Kidney (tissue), 14 donors: ENCODE data around the gene HYDIN. TPM values are rescaled to one million over a fixed set of nuclear protein-coding genes. Genes with fewer than 3 reads are reported as not detected.

Experiments
- DNase-seq, 5 donors: peaks; one replicate each; pipeline ENCODE4 v3.0.0-alpha.2; 2013 to 2020
- FAIRE-seq: peaks from 2 replicates; lab custom pipeline; 2012; peaks lifted over from hg19 to GRCh38; lab: Jason Lieb, UNC
- H3K27ac ChIP-seq, 2 donors: one replicate each; pipeline ENCODE4 v1.7.0; 2013; ENCODE audit warnings: low read depth in 2 of 2, low read length in 2 of 2, inconsistent platforms in 1 of 2
- H3K27me3 ChIP-seq: one replicate; pipeline ENCODE4 v1.7.1; 2013; ENCODE audit warnings: low read length, inconsistent platforms; ENCODE audit not compliant: control insufficient read depth, insufficient read depth
- H3K36me3 ChIP-seq, 3 donors: one replicate each; pipeline versions ENCODE4 v1.7.0 to v1.7.1; 2013; ENCODE audit warnings: low read length in 3 of 3, control low read depth in 1 of 3, inconsistent platforms in 1 of 3; ENCODE audit not compliant: insufficient read depth in 3 of 3, control insufficient read depth in 2 of 3
- H3K4me1 ChIP-seq, 3 donors: one replicate each; pipeline versions ENCODE4 v1.7.0 to v1.7.1; 2013; ENCODE audit warnings: low read length in 3 of 3, inconsistent platforms in 1 of 3, low read depth in 1 of 3; ENCODE audit not compliant: control insufficient read depth in 2 of 3, insufficient read depth in 2 of 3
- H3K4me3 ChIP-seq, 3 donors: one replicate each; pipeline versions ENCODE4 v1.7.0 to v1.8.1; 2013; ENCODE audit warnings: low read length in 3 of 3, control low read depth in 1 of 3, inconsistent platforms in 1 of 3
- H3K9ac ChIP-seq, 3 donors: one replicate each; pipeline versions ENCODE4 v1.7.0 to v1.7.1; 2013; ENCODE audit warnings: low read length in 3 of 3, control low read depth in 1 of 3, inconsistent platforms in 1 of 3
- H3K9me3 ChIP-seq, 3 donors: one replicate each; pipeline versions ENCODE4 v1.7.0 to v1.7.1; 2013; ENCODE audit warnings: low read length in 3 of 3, control low read depth in 1 of 3, inconsistent platforms in 1 of 3; ENCODE audit not compliant: control insufficient read depth in 2 of 3, insufficient read depth in 1 of 3
- CTCF ChIP-seq: IDR thresholded peaks from 3 replicates; pipeline ENCODE4 v1.5.1; 2012; ENCODE audit warnings: mild to moderate bottlenecking, moderate library complexity, borderline replicate concordance; ENCODE audit not compliant: insufficient read depth; ENCODE audit errors: extremely low read depth
- intact Hi-C: fragments of 100-400 bp; cut with DNase I; formaldehyde crosslinking; loops from one replicate; pipeline ENCODE4 v1.11.1; 2022
- polyA plus RNA-seq: library from polyadenylated mRNA; stranded (reverse); fragments of 350-450 nt; fragmentation: Illumina TruSeq; extraction: RNeasy Lipid Tissue Mini Kit (QIAGEN cat#74804); gene quantifications from one replicate; pipeline ENCODE4 v1.2.3, GENCODE V29; 2014; ENCODE audit warnings: low read depth, low replicate concordance; ENCODE audit not compliant: insufficient read depth
- total RNA-seq: library from RNA; stranded (reverse); fragmentation: NEBNext Ultra II Directional; extraction: Animal tissue kit (Norgen Biotek cat#: 25700); gene quantifications from one replicate; pipeline ENCODE4 v1.2.1, GENCODE V29; 2021
- donor health status: control.
- donor health status: control.
- donor health status: control.
- donor health status: control.
- donor health status: control.
- donor health status: DM: yes; HTN: yes; CAD: no.
- donor health status: Normal renal cell carcinoma (clear cell type).

HYDIN gene
- total and polyA plus RNA-seq, 2 donors from 2014 or later, result 1.8 to 21.0 TPM

GRCh38 chr16:70789595-70790447, 440.7 kb downstream of the HYDIN start:
- H3K4me3 ChIP-seq, result no peak overlapping the region
- H3K27ac ChIP-seq, result no peak overlapping the region
- H3K9me3 ChIP-seq, result no peaks in the 10 kb centered on the region
- DNase-seq (peak in 1 of 5 donors; percentile 18), FAIRE-seq (no peak)
- peaks cover 0 to 11% (median 6%) of the 10 kb centered on the region in 3 donors for H3K4me1 ChIP-seq
- intact Hi-C loops, result no loop called here
- peaks cover 0 to 17% (median 8%) of the 10 kb centered on the region in 3 donors for H3K36me3 ChIP-seq
- peak overlapping the region in 1 of 3 donors; percentile 16 for H3K9ac ChIP-seq
- H3K27me3 ChIP-seq, result no peaks in the 10 kb centered on the region
- TF ChIP-seq CTCF, result no peak

GRCh38 chr16:70788668-70789594, 441.6 kb downstream of the HYDIN start:
- Histone ChIP-seq H3K27ac (peak overlapping the region in 1 of 2 donors; percentile 20), H3K4me3 (no peak overlapping the region), H3K4me1 (peaks cover 0 to 11% (median 6%) of the 10 kb centered on the region in 3 donors), H3K9me3 (no peaks in the 10 kb centered on the region), H3K9ac (peak overlapping the region in 1 of 3 donors; percentile 16), H3K27me3 (no peaks in the 10 kb centered on the region), H3K36me3 (peaks cover 0 to 26% (median 9%) of the 10 kb centered on the region in 3 donors)
- intact Hi-C loops, result no loop called here
- peak in 4 of 5 donors; percentile 83 to 93 (median 90) for DNase-seq
- FAIRE-seq, result no peak
- no peak for TF ChIP-seq CTCF

GRCh38 chr16:70786020-70786755, 444.3 kb downstream of the HYDIN start:
- DNase-seq (no peak), FAIRE-seq (no peak)
- no peak overlapping the region for H3K9ac ChIP-seq
- peaks cover 0 to 53% (median 26%) of the 10 kb centered on the region in 3 donors for H3K36me3 ChIP-seq
- intact Hi-C loops, result no loop called here
- H3K4me3 ChIP-seq, result no peak overlapping the region
- no peaks in the 10 kb centered on the region for H3K27me3 ChIP-seq
- H3K27ac ChIP-seq, result no peak overlapping the region
- no peaks in the 10 kb centered on the region for H3K9me3 ChIP-seq
- no peak for TF ChIP-seq CTCF
- H3K4me1 ChIP-seq, result peaks cover 0 to 11% (median 6%) of the 10 kb centered on the region in 3 donors
